Astrocyte of the spinal cord (primary cell): ENCODE measurements around the gene CRIP2.
A peak's percentile ranks its signal among the peaks of the same experiment; 100 is the strongest.

ENCODE experiments used
- DNase-seq: peaks from one replicate; pipeline ENCODE4 v3.0.0; 2011; ENCODE audit warnings: low read depth, low spot score
- H3K4me3 ChIP-seq: 2 replicates; pipeline ENCODE4 v1.5.1; 2011; ENCODE audit warnings: low read depth, mild to moderate bottlenecking, low read length, moderate library complexity
- in situ Hi-C: cut with HindIII; loops from 2 replicates; pipeline ENCODE4 v1.10.0; 2017; ENCODE audit warnings: low sequenced_read_pairs
- TF ChIP-seq, protein P1 (sequence below): IDR thresholded peaks from 2 replicates; pipeline ENCODE4 v1.5.1; 2012; ENCODE audit warnings: low read depth, mild to moderate bottlenecking, low read length, inconsistent platforms

The CRIP2 gene

DNA sequence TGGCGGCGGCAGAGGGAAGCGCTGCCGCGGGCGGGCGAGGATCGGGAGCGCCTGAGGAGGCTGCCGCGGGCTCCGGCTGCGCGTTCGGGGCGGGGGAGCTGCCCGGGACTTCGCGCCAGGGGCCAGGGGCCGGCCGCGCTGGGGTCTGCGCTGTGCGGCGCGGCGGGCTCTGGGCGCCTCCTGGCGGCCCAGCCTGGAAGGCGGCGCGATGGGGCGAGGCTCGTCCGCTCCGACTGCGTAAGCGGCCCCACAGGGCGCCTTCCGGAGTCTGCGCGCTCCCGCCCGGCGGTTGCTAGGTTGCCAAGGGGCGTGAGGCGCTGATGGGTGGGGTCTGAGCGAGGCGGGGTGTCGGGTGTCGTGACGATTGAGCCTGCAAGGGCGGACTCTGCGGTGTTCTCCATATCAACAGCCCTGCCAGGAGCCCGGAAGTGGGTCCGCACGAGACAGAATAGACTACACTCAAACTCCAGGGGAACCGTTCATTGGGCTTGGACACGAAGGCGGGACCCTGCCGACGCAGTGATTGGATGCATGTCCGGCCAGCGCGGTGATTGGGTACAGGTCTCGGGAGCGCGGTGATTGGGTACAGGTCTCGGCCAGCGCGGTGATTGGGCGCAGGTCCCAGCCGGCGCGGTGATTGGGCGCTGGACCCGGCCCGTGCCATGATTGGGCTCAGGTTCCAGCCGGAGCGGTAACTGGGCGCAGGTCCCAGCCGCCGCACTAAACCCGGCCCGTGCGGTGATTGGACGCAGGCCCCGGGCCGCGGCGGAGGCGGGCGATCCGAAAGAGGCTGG lies 16.1 kb downstream of the CRIP2 start, which contains the start of gene TEDC1:
Gene TEDC1 (plus strand): TSS at position 675 of the 794 bp plus-strand sequence. CDS start 130 bp downstream, outside the sequence.
- H3K4me3 ChIP-seq = peak within 1 kb of the TSS; percentile 59
- peak; percentile 100 for DNase-seq
- in situ Hi-C loops = no loop called here
- TF ChIP-seq, protein P1, sequence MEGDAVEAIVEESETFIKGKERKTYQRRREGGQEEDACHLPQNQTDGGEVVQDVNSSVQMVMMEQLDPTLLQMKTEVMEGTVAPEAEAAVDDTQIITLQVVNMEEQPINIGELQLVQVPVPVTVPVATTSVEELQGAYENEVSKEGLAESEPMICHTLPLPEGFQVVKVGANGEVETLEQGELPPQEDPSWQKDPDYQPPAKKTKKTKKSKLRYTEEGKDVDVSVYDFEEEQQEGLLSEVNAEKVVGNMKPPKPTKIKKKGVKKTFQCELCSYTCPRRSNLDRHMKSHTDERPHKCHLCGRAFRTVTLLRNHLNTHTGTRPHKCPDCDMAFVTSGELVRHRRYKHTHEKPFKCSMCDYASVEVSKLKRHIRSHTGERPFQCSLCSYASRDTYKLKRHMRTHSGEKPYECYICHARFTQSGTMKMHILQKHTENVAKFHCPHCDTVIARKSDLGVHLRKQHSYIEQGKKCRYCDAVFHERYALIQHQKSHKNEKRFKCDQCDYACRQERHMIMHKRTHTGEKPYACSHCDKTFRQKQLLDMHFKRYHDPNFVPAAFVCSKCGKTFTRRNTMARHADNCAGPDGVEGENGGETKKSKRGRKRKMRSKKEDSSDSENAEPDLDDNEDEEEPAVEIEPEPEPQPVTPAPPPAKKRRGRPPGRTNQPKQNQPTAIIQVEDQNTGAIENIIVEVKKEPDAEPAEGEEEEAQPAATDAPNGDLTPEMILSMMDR = peak; percentile 67

DNA sequence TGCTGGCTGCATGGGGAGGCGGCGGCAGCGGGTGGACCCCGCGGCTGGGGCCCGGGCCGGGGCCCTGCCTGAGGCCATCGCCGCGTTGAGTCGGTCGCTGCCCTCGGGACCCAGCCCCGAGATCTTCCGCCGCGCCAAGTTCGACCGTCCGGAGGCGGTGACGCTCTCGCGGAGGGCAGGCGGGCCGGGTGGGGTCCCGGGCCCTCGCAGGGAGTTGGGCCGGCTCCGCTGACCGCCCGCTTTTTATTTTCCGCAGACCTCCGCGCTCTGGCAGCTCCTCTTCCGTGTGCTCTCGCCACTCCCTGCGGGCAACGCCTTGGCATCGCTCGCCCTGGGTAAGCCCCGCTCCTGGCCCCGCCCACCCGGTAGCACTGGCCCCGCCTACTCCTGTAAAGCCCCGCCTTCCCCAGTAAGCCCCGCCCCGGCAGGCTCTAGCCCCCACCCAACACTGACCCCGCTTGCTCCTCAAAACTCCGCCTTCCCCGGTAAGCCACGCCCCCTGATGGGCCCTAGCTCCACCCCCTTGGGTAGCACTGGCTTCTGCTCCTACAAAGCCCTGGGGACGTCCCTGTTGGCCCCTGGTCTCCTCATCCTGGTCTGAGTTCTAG lies 16.8 kb downstream of the CRIP2 start:
- in situ Hi-C loops = no loop called here
- peak; percentile 39 for DNase-seq
- peak overlapping the region; percentile 54 for H3K4me3 ChIP-seq
- TF ChIP-seq, protein P1 = no peak

DNA sequence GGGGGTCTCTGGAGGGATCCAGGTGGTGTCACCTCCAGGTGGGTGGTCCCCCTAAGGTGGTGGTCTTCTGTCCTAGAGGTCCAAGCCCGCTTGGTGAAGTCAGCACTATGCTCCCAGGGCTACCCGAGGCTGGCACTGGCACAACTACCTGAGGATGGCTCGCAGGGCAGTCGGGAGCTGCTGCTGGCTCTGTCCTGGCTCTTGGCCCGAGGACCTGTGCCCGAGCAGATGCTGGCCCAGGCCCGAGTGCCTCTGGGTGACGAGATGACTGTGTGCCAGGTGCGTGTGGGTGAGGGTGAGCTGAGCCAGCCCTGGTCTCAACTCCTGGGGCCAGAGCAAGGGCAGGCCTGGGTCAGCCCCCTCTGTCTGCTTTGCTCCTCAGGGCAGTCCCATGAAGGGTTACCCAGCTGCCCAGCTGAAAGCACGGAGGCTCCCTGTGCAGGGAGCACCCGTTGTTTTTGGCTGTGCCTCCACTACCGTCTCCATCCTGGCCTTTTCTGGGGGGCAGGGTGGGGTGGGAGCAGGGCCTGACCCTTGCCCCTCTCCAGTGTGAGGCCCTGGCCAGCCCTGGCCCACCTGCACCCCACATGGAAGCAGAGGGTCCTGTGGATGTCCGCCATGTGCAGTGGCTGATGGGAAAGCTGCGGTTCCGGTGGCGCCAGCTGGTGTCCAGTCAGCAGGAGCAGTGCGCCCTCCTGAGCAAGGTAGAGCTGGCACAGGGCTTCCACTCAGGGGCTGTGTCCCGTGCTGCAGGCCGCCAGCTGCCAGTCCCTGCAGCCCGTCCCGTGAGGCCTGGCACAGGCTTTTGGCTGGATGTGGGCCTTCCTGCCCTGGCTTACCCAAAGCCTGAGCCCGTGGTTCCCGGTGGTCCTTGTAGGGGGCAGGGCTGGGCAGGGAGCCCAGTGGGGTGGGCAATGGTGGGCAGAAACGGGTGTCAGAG lies 17.7 kb downstream of the CRIP2 start:
- peak overlapping the region; percentile 54 for H3K4me3 ChIP-seq
- DNase-seq = no peak
- TF ChIP-seq, protein P1 = no peak
- in situ Hi-C loops = no loop called here

DNA sequence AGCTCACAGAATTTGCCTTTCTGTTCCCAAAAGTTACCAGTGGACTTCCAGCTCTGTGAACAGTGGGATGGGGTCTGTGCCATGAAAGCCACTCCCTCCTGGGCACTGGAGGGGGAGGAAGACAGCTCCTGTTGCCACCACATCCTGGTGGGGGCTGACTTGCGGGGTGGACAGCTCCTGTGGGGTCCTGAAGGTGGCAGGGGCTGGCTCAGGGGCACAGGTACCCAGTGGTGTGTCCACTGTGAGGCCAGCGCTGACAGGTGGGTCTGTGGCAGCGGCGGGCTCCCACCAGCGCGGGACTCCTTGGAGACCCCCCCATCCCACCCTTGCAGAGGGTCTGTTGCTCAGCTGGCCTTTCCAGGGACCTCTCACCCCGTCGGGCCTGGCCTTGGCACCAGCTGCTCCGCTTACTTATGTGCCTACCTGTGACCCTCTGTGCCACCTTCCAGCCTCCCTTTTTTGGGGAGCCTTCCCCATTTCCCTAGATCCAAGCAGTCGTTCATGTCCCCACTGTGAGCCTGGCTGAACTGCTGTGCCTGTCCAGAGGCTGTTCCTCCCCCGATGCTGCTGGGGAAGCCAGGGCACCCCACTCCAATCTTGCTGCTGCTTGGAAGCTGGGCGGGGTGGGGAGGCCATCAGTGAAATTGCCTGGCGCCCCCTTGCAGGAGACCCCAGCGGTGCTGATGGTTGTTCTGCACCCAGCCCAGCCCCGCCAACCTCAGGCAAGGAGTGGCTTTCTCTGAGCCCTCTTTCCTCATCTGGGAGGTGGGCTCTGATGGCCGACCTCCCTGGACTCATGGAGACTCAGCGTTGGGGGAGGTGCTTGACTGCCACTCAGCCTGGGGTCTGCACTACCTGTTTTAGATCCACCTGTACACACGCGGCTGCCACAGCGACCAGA lies 18.6 kb downstream of the CRIP2 start:
- TF ChIP-seq, protein P1 = no peak
- in situ Hi-C loops = no loop called here
- no peak for DNase-seq
- H3K4me3 ChIP-seq = no peak overlapping the region

DNA sequence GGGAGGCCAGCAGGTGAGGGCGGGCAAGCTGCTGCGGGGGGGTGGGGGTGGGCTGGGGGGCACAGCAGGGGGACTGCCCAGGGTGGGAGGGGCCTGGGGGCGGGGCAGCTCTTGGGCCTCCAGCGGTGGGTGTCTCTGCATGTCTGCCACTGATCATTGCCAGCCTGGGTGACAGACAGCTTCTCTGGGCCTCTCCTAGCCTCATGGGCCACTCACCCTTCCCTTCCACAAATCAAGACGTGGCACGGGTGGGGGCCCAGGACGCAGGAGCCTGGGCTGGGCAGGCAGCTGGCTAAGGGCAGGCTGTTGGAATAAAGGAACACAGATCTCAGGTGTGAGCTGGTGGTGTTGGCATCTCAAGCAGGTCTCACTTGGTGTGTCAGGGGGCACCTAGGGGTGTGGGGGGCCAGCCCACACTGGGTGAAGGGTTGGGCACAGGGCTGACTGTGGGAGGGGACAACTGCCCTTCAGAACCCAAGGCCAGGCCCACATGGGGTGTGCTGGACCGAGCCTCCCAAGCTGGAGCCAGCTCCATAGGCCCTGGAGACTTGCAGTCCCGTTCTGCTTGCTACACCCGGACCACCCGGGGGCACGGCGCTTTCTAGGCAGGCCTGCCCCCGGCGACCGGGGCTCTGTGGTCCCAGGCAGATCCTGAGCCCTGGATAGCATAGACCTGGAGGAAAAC lies 19.4 kb downstream of the CRIP2 start:
- H3K4me3 ChIP-seq = no peak overlapping the region
- TF ChIP-seq, protein P1 = no peak
- in situ Hi-C loops = no loop called here
- DNase-seq = no peak
